PFSK-1 (cell line): ENCODE results near the gene RPS6KC1.

Source experiments
- FOXP2 ChIP-seq: optimal IDR thresholded peaks from 2 replicates; pipeline ENCODE3; 2011; ENCODE audit warnings: borderline replicate concordance, control low read depth, inconsistent platforms; ENCODE audit not compliant: insufficient read depth; ENCODE audit errors: extremely low read length, extremely low read depth
- POLR2AphosphoS5 ChIP-seq: IDR thresholded peaks from 2 replicates; pipeline ENCODE4 v1.6.1; 2012; ENCODE audit warnings: low read depth, mild to moderate bottlenecking, control low read depth, low read length, moderate library complexity
- REST ChIP-seq, 2 experiments: IDR thresholded peaks; 2 replicates each; pipeline versions ENCODE4 v1.6.1 to v1.8.0; 2011 to 2012; ENCODE audit warnings: low read depth in 2 of 2, low read length in 2 of 2, control low read depth in 1 of 2, inconsistent platforms in 1 of 2, mild to moderate bottlenecking in 1 of 2, moderate library complexity in 1 of 2; ENCODE audit not compliant: insufficient read depth in 1 of 2
- SIN3A ChIP-seq: IDR thresholded peaks from 2 replicates; pipeline ENCODE4 v1.6.1; 2012; ENCODE audit warnings: mild to moderate bottlenecking, low read length, moderate library complexity, borderline replicate concordance; ENCODE audit not compliant: insufficient read depth
- TAF1 ChIP-seq: IDR thresholded peaks from 2 replicates; pipeline ENCODE4 v1.6.1; 2012; ENCODE audit warnings: low read length, control low read depth, borderline replicate concordance; ENCODE audit not compliant: insufficient read depth

RPS6KC1 gene

GRCh38 chr1:213057264-213058059, 6.4 kb downstream of the RPS6KC1 start:
- no peak for TF ChIP-seq SIN3A
- no peak for TF ChIP-seq POLR2AphosphoS5
- TF ChIP-seq TAF1 = no peak
- TF ChIP-seq FOXP2 = no peak
- TF ChIP-seq REST (IDR thresholded peaks at IDR 0.05; ENCODE audit: insufficient read depth in 1 of 2, low read depth in 2 of 2, low read length in 2 of 2) = no peak

- no peak for TF ChIP-seq FOXP2
Measured at GRCh38 chr1:213060836-213061235, 9.8 kb downstream of the RPS6KC1 start.

GRCh38 chr1:213061263-213061662, 10.2 kb downstream of the RPS6KC1 start:
- no peak for TF ChIP-seq POLR2AphosphoS5
- TF ChIP-seq REST (IDR thresholded peaks at IDR 0.05; ENCODE audit: insufficient read depth in 1 of 2, low read depth in 2 of 2, low read length in 2 of 2) = no peak
- no peak for TF ChIP-seq TAF1
- TF ChIP-seq SIN3A = no peak
- TF ChIP-seq FOXP2 = no peak

GRCh38 chr1:213065800-213066199, 14.8 kb downstream of the RPS6KC1 start:
- TF ChIP-seq REST (IDR thresholded peaks at IDR 0.05; ENCODE audit: insufficient read depth in 1 of 2, low read depth in 2 of 2, low read length in 2 of 2) (no peak), TAF1 (no peak), POLR2AphosphoS5 (no peak), SIN3A (no peak), FOXP2 (no peak)

GRCh38 chr1:213066363-213066762, 15.3 kb downstream of the RPS6KC1 start:
- TF ChIP-seq REST (IDR thresholded peaks at IDR 0.05; ENCODE audit: insufficient read depth in 1 of 2, low read depth in 2 of 2, low read length in 2 of 2) = no peak
